HG02588 (cell line): Measurements from ENCODE around the gene IL1R2.

Source experiments
- ATAC-seq: cut with Tn5 transposase; IDR thresholded peaks from one replicate; pipeline ENCODE4 v1.9.1; 2021; ENCODE audit warnings: mild to moderate bottlenecking, moderate library complexity; ENCODE audit not compliant: unreplicated experiment

IL1R2 gene

DNA sequence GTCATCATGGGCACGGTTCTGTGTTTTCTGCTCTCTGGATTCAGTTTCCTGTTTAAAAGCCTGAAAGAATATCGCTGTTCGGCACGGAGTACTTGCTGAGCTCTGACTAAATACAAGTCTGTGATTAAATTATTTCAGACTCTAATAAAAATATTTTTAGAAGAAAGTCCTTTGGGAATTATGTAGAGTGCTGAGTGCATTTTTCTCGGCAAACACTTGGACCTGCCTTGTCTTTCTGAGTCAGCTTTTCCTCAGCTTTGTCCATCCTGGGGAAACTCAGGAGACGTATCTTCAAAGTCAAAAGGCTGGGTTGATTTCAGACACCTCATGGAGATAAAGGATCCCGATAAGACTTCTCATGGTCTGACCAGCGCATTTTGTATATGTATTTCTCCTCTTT, 45.9 kb downstream of the IL1R2 start:
- ATAC-seq = no peak

DNA sequence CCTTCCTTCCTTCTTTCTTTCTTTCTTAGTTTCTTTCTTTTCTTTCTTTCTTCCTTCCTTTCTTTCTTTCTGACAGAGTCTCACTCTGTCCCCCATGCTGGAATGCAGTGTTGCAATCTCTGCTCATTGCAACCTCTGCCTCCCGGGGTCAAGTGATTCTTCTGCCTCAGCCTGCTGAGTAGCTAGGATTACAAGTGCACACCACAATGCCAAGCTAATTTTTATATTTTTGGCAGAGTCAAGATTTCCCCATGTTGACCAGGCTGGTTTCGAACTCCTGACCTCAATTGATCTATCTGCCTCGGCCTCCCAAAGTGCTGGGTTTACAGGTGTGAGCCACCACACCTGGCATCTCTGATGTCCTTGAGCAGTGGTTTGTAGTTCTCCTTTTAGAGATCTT, 48.5 kb downstream of the IL1R2 start:
- no peak for ATAC-seq

DNA sequence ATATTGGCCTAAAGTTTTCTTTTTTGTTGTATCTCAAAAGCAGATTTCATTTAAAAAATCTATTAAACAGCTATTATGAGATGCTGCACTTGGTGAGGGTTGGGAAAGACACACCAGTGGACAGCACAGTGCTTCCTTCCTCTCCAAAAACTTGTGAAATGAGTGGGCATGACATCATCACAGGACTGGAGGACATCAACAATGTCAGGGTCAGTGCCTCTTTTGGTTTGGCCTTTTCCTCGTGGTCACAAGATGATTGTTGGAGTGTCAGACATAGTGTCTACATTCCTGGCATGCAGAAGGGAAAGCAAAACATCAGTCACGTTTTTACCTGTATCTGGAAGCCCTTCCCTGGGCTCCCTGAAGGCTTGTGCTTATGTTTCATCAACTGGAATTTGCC, 49.6 kb downstream of the IL1R2 start:
- no peak for ATAC-seq

DNA sequence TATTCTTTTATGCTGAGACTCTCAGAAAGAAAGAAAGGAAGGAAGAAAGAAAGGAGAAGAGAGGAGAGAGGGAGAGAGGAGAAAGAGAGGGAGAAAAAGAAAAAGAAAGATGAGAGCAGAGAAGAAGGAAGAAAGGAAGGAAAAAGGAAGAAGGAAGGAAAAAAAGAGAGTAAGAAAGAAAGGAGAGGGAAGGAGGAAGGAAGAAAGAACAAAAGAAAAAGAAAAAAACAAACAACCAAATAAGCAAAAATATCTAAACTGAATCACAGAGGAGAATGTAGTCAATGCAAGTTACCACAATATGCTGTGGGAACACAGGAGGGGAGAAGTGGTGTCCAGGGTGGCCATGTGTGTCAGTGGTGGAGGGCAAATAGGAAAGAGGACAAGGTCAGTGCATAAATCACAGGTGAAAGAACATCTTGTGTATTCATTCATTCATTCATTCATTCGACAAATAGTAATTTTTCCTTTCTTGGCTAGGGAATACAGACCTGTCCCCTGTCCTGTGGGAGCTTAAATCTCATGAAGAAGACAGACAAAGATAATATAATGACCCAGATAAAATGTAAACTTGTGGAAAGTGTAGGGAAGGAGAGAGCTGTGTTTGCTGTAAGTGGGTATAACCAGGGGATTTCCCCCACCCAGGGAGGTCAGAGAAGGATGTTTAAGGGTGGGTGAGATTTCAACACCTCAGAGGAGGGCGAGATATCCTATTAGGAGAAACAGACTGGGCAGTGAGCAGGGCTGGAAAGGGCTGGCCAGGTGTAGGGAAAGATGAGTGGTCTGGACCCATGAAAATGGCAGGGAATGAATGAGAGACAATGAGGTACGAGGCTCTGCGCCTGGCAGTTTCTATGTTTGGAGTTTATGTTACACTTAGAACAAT, 50.7 kb downstream of the IL1R2 start:
- ATAC-seq = no peak

DNA sequence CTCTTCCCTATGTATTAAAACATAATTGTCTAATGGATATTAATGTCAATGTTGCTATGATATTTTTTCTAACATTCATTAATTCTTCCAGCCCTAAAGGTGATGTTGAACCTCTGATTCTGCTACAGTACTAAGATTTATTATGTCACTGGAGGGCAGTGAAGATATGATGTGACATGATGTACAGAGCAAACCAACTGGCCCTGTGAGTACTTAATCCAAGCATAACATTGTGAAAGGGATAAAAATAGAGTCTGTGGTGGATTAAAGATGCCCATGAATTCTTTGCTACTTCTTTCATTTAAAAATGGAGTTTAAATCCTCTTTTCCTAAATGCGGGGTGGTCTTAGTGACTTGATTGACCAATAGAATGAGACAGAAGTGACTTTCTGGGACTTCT, 51.8 kb downstream of the IL1R2 start:
- ATAC-seq = no peak

DNA sequence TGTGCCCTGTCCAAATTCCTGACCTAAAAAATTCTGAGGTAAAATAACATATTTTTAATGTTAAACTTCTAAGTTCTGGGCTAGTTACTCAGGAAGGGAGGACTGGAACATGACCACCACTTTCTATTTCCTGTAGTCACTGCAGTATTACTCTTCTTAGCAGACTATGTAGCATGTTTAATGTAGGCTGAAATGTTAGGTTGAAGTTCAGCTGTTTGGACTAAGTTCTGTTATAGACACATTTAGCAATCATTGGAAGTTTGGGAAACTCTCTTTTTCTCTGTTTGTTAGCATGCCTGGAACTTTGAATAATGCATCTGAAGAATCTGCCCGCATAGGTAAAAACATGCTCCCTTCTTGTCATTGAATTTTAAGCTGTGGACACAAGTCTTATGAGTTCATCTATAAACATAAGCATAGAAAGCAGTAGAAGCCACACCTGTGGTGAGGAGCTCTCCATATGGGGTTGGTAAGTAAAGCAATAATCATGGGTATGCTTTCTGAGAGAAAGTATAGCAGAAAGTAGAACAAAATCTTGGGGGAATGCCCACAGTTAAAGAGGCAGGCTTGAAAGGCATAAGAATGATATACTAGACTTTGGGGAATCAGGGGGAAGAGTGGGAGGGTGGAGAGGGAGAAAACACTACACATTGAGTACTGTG, 52.6 kb downstream of the IL1R2 start:
- ATAC-seq = no peak

DNA sequence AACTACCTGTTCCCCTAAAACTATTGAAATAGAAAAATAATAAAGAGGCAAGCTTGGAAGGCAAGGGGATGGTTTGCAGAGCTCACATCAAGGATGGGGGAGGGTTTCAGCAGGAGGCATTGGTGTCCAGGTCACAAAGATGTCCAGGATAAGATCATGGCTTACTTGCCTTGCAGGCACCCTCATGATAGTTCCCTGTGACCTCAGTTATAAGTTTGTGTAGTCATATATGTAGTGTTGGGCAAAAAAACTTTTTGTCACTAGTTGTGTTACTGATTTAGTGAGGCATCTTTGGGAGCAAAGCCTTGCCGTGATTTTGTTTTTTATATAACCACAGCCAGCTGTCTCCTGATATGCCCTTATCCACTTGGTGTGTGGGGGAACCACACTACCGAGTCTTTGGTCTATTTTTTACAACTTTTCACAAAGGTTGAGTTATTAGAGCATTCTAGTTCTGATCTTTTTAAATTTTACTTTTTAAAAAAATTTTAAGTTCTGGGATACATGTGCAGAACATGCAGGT, 53.3 kb downstream of the IL1R2 start:
- no peak for ATAC-seq

DNA sequence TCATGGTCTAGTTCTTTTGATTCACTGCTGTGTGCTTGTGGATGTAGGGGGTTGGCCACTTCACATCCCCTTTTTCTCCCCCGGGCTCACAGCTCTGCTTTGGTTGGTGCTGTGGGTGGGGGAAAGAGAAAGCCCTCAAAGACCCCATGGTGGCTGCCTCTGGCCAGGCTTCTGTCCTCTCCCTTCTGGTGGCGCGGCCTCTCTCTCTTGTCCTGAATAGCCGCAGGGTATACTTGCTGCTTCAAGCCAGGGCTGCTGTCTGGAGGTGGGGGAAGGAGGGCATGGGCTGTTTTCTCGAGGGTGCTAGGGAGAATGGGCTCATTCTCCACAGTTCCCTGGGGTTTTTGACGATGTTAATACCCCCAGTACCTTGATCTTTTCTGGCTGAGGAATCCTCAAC, 53.9 kb downstream of the IL1R2 start:
- no peak for ATAC-seq

DNA sequence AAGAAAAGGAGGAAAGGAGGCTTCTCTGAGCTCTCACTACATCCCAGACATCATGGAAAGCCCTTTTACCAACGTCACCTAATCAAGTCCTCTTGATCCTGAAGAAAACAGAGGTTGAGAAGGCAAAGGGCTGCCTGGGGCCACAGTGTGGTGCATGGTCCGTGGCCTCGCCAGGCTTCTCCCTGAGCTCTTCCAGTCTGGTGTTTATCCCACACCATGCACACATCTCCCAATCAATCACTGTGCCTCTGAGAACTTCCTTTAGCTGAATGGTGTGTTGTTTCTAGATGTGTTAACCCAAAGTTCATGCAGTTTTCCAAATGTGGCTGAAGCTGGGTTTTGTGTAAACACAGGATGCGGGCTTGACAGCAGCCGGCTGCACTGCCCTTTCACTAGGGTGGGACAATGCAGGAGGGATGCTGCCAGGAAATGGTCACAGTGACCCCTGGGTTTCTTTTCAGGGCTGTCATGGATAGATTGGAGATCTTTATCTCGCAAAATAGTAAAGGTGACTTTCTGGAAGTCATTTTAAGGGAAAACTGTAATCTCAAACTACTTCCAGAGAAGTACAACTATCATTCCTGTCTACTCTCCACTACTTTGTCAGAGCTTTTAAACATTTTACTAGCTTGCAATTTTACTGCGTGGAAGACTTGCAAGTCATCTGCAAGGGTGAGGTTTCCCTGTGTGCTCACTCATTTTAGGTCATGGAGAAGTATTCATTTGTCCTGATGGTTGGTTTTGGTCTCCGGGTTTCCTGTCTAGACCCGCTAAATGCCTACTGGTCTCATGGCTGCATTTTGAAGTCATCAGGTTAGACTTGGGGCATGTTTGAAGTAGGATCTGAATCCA, 54.6 kb downstream of the IL1R2 start:
- ATAC-seq = no peak

DNA sequence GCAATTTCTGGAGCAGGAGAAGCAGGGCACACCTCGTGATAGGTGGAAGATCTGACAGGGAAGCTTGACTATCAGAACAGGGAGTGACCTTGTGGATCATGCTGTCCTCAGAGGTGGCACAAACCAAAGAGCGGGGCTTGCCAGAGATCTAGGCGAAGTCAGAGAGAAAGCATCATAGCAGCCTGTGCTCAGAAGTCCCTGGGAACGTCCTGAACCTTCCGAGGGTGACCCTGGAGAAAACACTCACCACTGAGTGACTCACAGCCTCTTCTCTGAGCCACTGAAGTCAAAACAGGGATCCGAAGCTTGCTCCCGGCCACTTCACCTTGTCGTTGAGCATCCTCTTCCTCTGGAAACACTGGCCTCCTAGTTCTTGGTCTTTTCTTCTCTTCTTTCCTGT, 56.7 kb downstream of the IL1R2 start:
- no peak for ATAC-seq

DNA sequence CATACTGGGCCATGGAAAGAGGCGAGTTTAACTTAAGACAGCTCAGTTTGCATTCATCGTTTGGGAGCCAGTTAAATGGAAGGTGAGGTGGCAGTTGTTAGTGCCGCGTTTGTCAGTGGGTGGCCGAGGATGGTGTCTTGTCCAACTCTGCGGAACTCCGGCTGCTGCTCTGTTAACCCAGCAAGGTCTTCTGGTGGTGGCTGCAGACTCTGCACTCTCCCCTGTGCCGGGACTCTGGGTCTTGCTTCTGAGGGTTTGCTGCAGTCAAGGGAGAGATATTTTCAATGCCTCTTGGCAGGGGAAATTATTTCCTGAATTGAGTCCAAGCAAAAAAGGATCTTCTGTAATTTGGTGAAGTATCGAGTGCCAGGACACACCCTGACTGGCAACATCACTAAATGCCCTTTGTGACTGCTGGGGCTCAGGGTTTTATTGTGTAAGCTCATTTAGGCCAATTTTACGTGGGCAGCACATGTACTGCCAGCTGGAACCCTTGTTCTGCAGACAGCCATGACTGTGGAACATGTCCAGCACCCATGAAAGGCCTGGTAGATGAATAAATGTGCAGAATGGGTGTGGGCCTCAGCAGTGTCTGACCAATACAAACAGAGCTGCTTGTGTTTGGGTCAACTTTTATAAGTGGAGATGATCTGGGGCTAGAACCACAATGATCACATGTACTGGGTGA, 58.1 kb downstream of the IL1R2 start:
- ATAC-seq = no peak

DNA sequence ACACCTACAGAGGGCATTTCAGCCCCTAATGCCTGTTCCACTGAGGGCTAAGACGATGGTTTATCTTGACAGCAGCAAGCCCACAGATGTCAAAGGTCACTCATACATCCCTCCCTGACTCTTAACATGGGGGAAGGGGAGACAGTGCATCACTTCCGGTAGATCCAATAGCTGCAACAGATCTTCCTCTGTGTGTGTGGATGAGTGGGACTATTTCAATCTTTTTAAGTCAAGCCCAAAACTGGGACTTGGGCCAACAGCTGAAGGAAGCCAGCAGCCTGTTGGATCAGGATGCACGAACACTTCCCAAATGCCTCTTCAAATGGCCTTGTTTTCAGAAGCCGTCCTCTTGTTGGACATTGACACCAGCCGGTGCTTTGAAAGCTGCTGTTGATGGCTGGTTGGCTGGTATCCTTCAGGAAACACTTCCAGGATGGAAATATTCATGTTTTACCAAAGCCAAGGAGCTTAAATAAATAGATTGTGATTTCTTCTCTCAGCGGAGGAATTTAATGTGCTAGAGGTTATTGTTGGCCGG, 59.2 kb downstream of the IL1R2 start:
- no peak for ATAC-seq

DNA sequence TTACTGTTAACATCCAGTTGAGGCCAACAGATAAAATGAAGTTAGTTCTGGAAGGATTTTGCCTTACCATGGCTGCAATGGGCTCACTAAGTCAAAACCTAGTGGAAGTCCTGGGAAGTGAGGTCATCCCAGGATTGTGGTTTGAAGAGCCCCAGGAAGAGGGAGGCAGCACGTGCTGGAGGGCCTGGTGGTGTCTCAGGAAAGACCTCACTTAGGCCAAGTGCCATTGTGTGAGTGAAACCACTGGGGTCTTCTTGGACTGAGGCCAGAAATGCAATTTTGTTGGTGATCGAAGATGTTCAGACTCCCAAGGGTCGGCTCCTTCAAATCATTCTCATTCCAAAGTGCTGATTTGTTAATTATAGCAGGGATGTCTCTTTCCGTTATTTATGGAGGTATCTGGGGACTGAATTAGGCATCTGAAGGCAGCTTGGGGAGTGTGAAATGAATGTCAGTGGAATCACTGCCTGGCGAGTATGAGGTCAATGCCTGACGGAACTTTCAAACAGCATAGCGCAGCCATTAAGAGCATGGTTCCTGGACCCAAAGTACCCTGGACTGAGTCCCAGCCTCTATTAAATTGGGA, 60.0 kb downstream of the IL1R2 start:
- no peak for ATAC-seq

DNA sequence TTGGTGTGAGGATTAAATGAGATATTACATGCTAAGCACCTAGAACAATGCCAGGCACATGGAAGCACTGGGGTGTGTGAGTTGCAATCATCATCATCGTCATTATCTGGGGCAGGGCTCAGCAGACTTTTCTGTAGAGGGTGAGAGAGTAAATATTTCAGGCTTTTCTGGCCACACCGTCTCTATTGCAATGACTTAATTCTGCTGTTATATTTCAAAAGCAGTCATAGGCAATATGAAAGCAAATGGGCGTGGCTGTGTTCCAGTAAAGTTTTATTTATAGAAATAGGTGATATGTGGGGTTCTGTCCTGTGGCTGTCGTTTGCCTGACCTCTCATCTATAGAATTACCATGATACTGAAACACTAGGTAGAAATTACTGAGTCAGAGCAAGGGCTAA, 60.6 kb downstream of the IL1R2 start:
- ATAC-seq = no peak

DNA sequence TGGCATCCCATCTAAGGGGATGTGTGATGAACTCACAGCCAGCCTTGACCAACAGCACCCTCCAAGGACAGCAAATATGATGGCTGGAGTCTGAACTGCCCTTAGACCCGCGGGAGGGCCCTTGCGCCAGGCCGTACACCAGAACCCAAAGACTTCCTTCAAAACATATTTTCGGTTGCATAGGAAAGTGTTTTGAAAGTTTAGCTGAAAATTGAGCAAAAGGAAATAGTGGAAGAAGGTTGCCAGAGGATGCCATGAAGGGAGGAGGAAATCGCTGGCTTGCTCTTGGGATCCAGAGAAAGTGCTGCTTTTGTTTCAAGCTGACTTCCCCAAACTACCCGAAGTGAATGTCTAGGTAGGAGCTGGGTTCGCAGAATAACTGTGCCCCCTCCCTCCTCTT, 61.3 kb downstream of the IL1R2 start:
- no peak for ATAC-seq

DNA sequence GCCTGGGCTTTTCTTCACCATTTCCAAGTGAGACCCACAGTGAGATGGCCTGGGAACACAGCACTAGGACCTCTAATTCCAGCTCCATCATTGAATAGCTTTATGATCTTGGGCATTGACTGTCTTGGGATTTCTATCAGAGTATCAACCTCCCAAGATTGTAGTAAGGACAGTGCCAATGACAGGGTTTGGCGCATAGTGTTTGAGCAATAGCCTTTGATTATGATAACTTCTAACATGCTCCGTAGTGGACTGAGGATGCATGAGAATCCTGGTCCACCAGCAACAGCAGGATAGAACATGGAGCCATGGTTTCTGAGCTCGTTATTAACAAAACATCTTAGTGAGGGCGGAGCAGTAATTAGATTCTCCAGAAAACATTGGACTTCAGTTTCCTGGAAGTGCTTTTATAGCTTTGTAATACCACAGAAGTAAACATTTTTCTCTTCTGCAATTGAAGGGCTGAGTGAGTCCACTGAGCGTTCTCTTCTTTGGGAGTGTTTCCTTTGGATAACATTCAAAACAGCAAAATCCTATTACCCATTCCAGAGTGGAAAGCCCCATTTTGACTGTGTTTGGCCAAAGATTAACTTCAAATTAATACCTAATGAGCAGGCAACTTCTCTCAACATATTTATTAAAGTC, 63.7 kb downstream of the IL1R2 start:
- ATAC-seq = no peak

DNA sequence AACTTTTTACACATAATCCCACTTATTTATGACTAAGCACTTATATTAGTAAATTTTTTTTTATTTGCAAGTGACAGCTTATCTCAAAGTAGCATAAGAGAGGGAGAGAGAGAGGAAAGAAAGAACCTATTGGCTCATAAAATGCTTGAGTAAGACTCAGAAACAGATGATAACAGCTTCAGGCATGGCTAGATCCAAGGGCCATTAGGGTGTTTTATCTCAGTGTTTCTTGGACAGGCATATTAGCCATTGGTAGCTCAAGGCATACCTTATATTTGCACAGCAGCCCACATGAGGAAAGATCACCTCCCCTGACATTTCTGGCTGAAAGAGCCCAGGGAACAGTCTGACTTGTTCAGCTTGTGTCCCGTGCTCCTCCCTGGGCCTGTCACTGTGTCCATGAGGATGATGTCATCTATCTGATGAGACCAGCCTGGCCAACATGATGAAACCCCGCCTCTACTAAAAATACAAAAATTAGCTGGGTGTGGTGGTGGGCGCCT, 64.4 kb downstream of the IL1R2 start:
- no peak for ATAC-seq

DNA sequence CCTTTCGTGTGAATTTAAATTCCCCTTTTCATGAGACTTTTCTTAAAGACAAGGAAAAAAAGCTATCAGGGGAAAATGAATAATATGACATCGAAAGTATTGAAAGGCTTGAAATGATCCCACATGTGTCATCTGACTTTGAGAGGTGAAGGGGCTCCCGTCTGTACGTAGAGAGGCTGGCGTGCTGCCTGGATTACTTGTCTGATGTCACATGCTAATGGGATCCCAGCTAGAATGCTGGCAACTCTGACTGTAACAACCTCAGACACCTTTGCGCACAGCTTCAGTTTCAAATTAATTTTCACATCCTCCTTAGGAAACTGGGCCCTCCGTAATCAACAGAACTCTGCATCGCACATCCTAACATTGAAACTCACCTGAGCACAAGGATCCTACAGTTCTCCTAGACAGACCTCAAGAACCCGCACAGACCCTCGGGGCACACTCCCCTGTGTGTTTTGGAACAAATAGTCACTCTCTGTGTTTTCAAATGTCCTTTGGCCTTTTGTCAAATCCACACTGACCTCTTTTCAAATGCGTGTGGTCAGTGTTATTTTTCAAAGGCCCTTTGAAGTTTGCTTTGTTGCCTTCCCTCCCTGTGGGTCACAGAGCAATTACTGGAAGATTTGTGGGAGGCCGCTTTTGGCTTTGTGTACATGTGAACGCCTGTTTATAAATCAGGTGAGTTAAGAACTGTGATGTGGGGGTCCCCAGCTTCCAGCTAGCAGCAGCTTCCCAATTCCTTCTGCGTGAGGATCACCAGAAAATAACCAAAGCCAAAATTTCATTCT, 65.9 kb downstream of the IL1R2 start:
- no peak for ATAC-seq
